Measurements from ENCODE around the gene TMEM191B. TPM values are rescaled to one million over a fixed set of nuclear protein-coding genes. Genes with fewer than 3 reads are reported as not detected.
"Not testable (repeated sequence)": the region's sequence is repeated elsewhere in the genome, so short reads cannot be mapped to it uniquely, and the experiment has no call there.

Gene TMEM191B
- total RNA-seq, 2 experiments from 2014 or later, result 0.72 to 3.2 TPM

- H3K27ac Mint-ChIP-seq; H3K4me1 Mint-ChIP-seq; POLR2A ChIA-PET; H3K27me3 Mint-ChIP-seq; H3K4me3 Mint-ChIP-seq; CTCF ChIA-PET; H3K9me3 Mint-ChIP-seq (ENCODE audit: low read depth); H3K36me3 Mint-ChIP-seq (ENCODE audit: low read depth); intact Hi-C loops (cut with DNase I, micrococcal nuclease); DNase-seq; ATAC-seq: not testable (repeated sequence)
These were observed 43.1 kb downstream of the TMEM191B start for GRCh38 chr22:18570509-18571246.

DNA sequence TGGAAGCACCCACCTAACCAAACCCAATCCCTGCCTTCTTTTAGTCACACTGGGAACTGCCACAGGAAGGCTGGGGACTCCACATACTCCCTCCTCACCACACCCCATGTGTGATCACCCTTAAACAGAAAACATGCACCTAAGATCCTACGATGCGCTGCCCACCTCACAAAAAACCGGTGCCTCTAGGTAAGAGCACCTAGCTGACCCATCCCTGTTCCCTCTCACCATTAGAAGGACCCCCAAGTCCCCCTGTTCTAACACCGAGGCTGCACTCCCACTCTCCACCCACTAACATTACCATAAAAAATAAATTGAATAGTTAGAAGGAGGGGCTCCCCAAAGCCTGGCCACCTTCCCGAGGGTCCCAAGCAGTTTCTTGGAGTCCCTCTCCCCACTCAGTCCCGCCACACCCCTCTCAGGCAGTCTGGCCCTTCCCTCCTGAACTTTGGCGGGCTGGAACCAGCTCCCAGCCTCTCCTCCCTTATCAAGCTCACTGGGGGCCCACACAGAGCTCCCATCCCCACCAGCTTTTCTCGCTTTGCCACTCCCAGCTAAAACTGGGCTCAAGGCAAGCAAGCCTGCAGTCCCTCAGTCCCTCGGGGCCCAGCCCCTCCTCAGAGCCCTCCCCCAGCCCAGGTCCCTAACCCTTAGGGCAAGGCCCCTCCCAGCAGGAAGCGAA is 46.0 kb downstream of the TMEM191B start:
- intact Hi-C loops (cut with DNase I, micrococcal nuclease); H3K36me3 Mint-ChIP-seq (ENCODE audit: low read depth); H3K27ac Mint-ChIP-seq; H3K4me1 Mint-ChIP-seq; H3K27me3 Mint-ChIP-seq; DNase-seq; POLR2A ChIA-PET; ATAC-seq; H3K4me3 Mint-ChIP-seq; H3K9me3 Mint-ChIP-seq (ENCODE audit: low read depth); CTCF ChIA-PET: not testable (repeated sequence)

GRCh38 chr22:18574555-18574954 is 47.0 kb downstream of the TMEM191B start:
- H3K4me3 Mint-ChIP-seq; DNase-seq; H3K4me1 Mint-ChIP-seq; H3K27ac Mint-ChIP-seq; H3K9me3 Mint-ChIP-seq (ENCODE audit: low read depth); H3K27me3 Mint-ChIP-seq; intact Hi-C loops (cut with DNase I, micrococcal nuclease); CTCF ChIA-PET; H3K36me3 Mint-ChIP-seq (ENCODE audit: low read depth); POLR2A ChIA-PET: not testable (repeated sequence)
- ATAC-seq, result peak; percentile 76

- H3K27me3 Mint-ChIP-seq; H3K9me3 Mint-ChIP-seq (ENCODE audit: low read depth); POLR2A ChIA-PET; H3K27ac Mint-ChIP-seq; DNase-seq; CTCF ChIA-PET; H3K36me3 Mint-ChIP-seq (ENCODE audit: low read depth); ATAC-seq; H3K4me1 Mint-ChIP-seq; H3K4me3 Mint-ChIP-seq; intact Hi-C loops (cut with DNase I, micrococcal nuclease): not testable (repeated sequence)
These were observed 48.1 kb downstream of the TMEM191B start for GRCh38 chr22:18575686-18576085.

- H3K9me3 Mint-ChIP-seq (ENCODE audit: low read depth); H3K4me1 Mint-ChIP-seq; POLR2A ChIA-PET; H3K27ac Mint-ChIP-seq; intact Hi-C loops (cut with DNase I, micrococcal nuclease); CTCF ChIA-PET; H3K27me3 Mint-ChIP-seq; H3K36me3 Mint-ChIP-seq (ENCODE audit: low read depth); H3K4me3 Mint-ChIP-seq; DNase-seq: not testable (repeated sequence)
- peak; percentile 17 for ATAC-seq
These were observed 49.7 kb downstream of the TMEM191B start for GRCh38 chr22:18577090-18577818.

GRCh38 chr22:18577847-18578246 is 50.2 kb downstream of the TMEM191B start:
- H3K27me3 Mint-ChIP-seq; POLR2A ChIA-PET; H3K4me3 Mint-ChIP-seq; H3K9me3 Mint-ChIP-seq (ENCODE audit: low read depth); H3K4me1 Mint-ChIP-seq; H3K27ac Mint-ChIP-seq; intact Hi-C loops (cut with DNase I, micrococcal nuclease); CTCF ChIA-PET; H3K36me3 Mint-ChIP-seq (ENCODE audit: low read depth): not testable (repeated sequence)
- ATAC-seq (peak; percentile 88), DNase-seq (peak; percentile 75)

Other genes starting within 250 kb of the TMEM191B start
- gene GGTLC3, start 9.6 kb upstream of the TMEM191B start, total RNA-seq, result not detected
- gene RIMBP3, start 84.1 kb downstream of the TMEM191B start, total RNA-seq, result under 1 TPM; 0.70 to 0.78 TPM